Mesendoderm (in vitro differentiated cells): ENCODE results near the gene ESYT2.

Source experiments
- DNase-seq: peaks from one replicate; pipeline ENCODE4 v3.0.0; 2013
- H2AK5ac ChIP-seq: 2 replicates; pipeline ENCODE4 v1.6.1; 2013; ENCODE audit warnings: low read length, inconsistent platforms
- H2BK120ac ChIP-seq: 2 replicates; pipeline ENCODE4 v1.6.1; 2013; ENCODE audit warnings: low read depth, mild to moderate bottlenecking, low read length, moderate library complexity, mixed read lengths
- H2BK15ac ChIP-seq: replicated peaks from 2 replicates; pipeline ENCODE4 v1.6.1; 2013; ENCODE audit warnings: low read depth, mild to moderate bottlenecking, moderate library complexity
- H2BK5ac ChIP-seq: 2 replicates; pipeline ENCODE4 v1.6.1; 2013; ENCODE audit warnings: low read length, inconsistent platforms
- H3K18ac ChIP-seq: 2 replicates; pipeline ENCODE4 v1.6.1; 2013; ENCODE audit warnings: mild to moderate bottlenecking, low read length, mixed read lengths
- H3K23ac ChIP-seq: one replicate; pipeline ENCODE4 v1.6.1; 2013; ENCODE audit warnings: low read length
- H3K27ac ChIP-seq: 2 replicates; pipeline ENCODE4 v1.5.1; 2013; ENCODE audit warnings: low read depth, mild to moderate bottlenecking, inconsistent platforms, low read length, moderate library complexity
- H3K27me3 ChIP-seq: 2 replicates; pipeline ENCODE4 v1.6.1; 2013; ENCODE audit warnings: low read length, control low read depth, mild to moderate bottlenecking, inconsistent platforms; ENCODE audit not compliant: insufficient read depth, poor library complexity
- H3K36me3 ChIP-seq: 2 replicates; pipeline ENCODE4 v1.6.1; 2013; ENCODE audit warnings: low read length, inconsistent platforms; ENCODE audit not compliant: control insufficient read depth, insufficient read depth
- H3K4ac ChIP-seq: one replicate; pipeline ENCODE4 v1.6.1; 2013; ENCODE audit warnings: low read depth, mild to moderate bottlenecking, low read length, moderate library complexity
- H3K4me1 ChIP-seq: 2 replicates; pipeline ENCODE4 v1.6.1; 2013; ENCODE audit warnings: low read depth, low read length, inconsistent platforms; ENCODE audit not compliant: control insufficient read depth
- H3K4me2 ChIP-seq: 2 replicates; pipeline ENCODE4 v1.6.1; 2013; ENCODE audit warnings: low read length
- H3K4me3 ChIP-seq: 2 replicates; pipeline ENCODE4 v1.5.1; 2013; ENCODE audit warnings: mild to moderate bottlenecking, low read length
- H3K56ac ChIP-seq: one replicate; pipeline ENCODE4 v1.6.1; 2013; ENCODE audit warnings: low read length
- H3K79me1 ChIP-seq: 2 replicates; pipeline ENCODE4 v1.6.1; 2013; ENCODE audit warnings: low read length, inconsistent platforms
- H3K79me2 ChIP-seq: 2 replicates; pipeline ENCODE4 v1.6.1; 2013; ENCODE audit warnings: mild to moderate bottlenecking, low read length; ENCODE audit not compliant: control insufficient read depth, insufficient read depth
- H3K9ac ChIP-seq: 2 replicates; pipeline ENCODE4 v1.6.1; 2013; ENCODE audit warnings: low read length, inconsistent platforms
- H4K5ac ChIP-seq: one replicate; pipeline ENCODE4 v1.6.1; 2013; ENCODE audit warnings: low read length
- H4K8ac ChIP-seq: one replicate; pipeline ENCODE4 v1.6.1; 2013; ENCODE audit warnings: low read depth, mild to moderate bottlenecking, control low read depth, low read length, moderate library complexity
- WGBS: extraction: QIAGEN DNeasy Blood & Tissue Kit; methylation state at CpG from one replicate; pipeline ENCODE4 v1.1.7; 2013; ENCODE audit warnings: low lambda C conversion rate, missing lambda C conversion rate; ENCODE audit not compliant: insufficient coverage; ENCODE audit errors: extremely low coverage; 5-methylcytosine and 5-hydroxymethylcytosine counted together

ESYT2 gene

GRCh38 chr7:158849442-158849767 is 20.1 kb upstream of the ESYT2 start:
- DNase-seq, result no peak
- H3K27ac ChIP-seq, result no peak overlapping the region
- H3K27me3 ChIP-seq, result no peaks in the 10 kb centered on the region
- no peak overlapping the region for H4K5ac ChIP-seq
- H2BK15ac ChIP-seq, result no peak overlapping the region
- H2BK5ac ChIP-seq, result no peak overlapping the region
- H3K4me2 ChIP-seq, result no peak overlapping the region
- H3K79me1 ChIP-seq, result no peaks in the 10 kb centered on the region
- no peak overlapping the region for H3K56ac ChIP-seq
- H3K36me3 ChIP-seq, result no peaks in the 10 kb centered on the region
- no peak overlapping the region for H3K4me3 ChIP-seq
- no peak overlapping the region for H2AK5ac ChIP-seq
- H4K8ac ChIP-seq, result no peak overlapping the region
- no peaks in the 10 kb centered on the region for H3K79me2 ChIP-seq
- no peak overlapping the region for H3K23ac ChIP-seq
- no peak overlapping the region for H3K4ac ChIP-seq
- H3K4me1 ChIP-seq, result no peaks in the 10 kb centered on the region
- no peak overlapping the region for H3K9ac ChIP-seq
- H3K18ac ChIP-seq, result no peak overlapping the region
- H2BK120ac ChIP-seq, result no peak overlapping the region
- no CpG with 5 or more reads among the region's 5 CpGs for WGBS

GRCh38 chr7:158847451-158847866 is 18.1 kb upstream of the ESYT2 start:
- Histone ChIP-seq H3K4me3 (no peak overlapping the region), H4K5ac (no peak overlapping the region), H3K36me3 (no peaks in the 10 kb centered on the region), H3K18ac (no peak overlapping the region), H3K79me2 (no peaks in the 10 kb centered on the region), H3K27ac (no peak overlapping the region), H3K4me1 (no peaks in the 10 kb centered on the region), H3K79me1 (no peaks in the 10 kb centered on the region), H2AK5ac (no peak overlapping the region), H3K56ac (no peak overlapping the region), H4K8ac (no peak overlapping the region), H2BK5ac (no peak overlapping the region), H3K23ac (no peak overlapping the region), H3K9ac (no peak overlapping the region), H2BK15ac (no peak overlapping the region), H3K27me3 (no peaks in the 10 kb centered on the region), H3K4me2 (no peak overlapping the region), H3K4ac (no peak overlapping the region), H2BK120ac (no peak overlapping the region)
- no peak for DNase-seq
- WGBS, result no CpG with 5 or more reads among the region's 1 CpG

GRCh38 chr7:158846304-158846703 is 17.0 kb upstream of the ESYT2 start:
- no peak overlapping the region for H4K8ac ChIP-seq
- H3K9ac ChIP-seq, result no peak overlapping the region
- DNase-seq, result peak; percentile 23
- no peaks in the 10 kb centered on the region for H3K4me1 ChIP-seq
- H3K23ac ChIP-seq, result no peak overlapping the region
- H3K4ac ChIP-seq, result no peak overlapping the region
- no peak overlapping the region for H4K5ac ChIP-seq
- H3K27ac ChIP-seq, result no peak overlapping the region
- no peak overlapping the region for H2BK15ac ChIP-seq
- H3K79me2 ChIP-seq, result no peaks in the 10 kb centered on the region
- no peak overlapping the region for H2BK120ac ChIP-seq
- no peak overlapping the region for H2BK5ac ChIP-seq
- H3K36me3 ChIP-seq, result no peaks in the 10 kb centered on the region
- no peak overlapping the region for H3K4me2 ChIP-seq
- no peak overlapping the region for H3K56ac ChIP-seq
- no peak overlapping the region for H3K4me3 ChIP-seq
- H2AK5ac ChIP-seq, result no peak overlapping the region
- no peak overlapping the region for H3K18ac ChIP-seq
- no peaks in the 10 kb centered on the region for H3K79me1 ChIP-seq
- H3K27me3 ChIP-seq, result no peaks in the 10 kb centered on the region

- Histone ChIP-seq H3K4me2 (no peak overlapping the region), H3K36me3 (no peaks in the 10 kb centered on the region), H2BK15ac (no peak overlapping the region), H2BK120ac (no peak overlapping the region), H3K18ac (no peak overlapping the region), H3K4ac (no peak overlapping the region), H3K56ac (no peak overlapping the region), H3K23ac (no peak overlapping the region), H3K9ac (no peak overlapping the region), H4K5ac (no peak overlapping the region), H3K4me1 (no peaks in the 10 kb centered on the region), H3K27me3 (no peaks in the 10 kb centered on the region), H2AK5ac (no peak overlapping the region), H3K79me2 (no peaks in the 10 kb centered on the region), H3K79me1 (no peaks in the 10 kb centered on the region), H2BK5ac (no peak overlapping the region), H3K4me3 (no peak overlapping the region), H4K8ac (no peak overlapping the region), H3K27ac (no peak overlapping the region)
- WGBS, result no CpG with 5 or more reads among the region's 4 CpGs
- no peak for DNase-seq
These were observed 14.5 kb upstream of the ESYT2 start for GRCh38 chr7:158843771-158844170.

GRCh38 chr7:158842486-158842885 is 13.2 kb upstream of the ESYT2 start:
- Histone ChIP-seq H3K4me3 (no peak overlapping the region), H4K5ac (no peak overlapping the region), H3K36me3 (no peaks in the 10 kb centered on the region), H3K4ac (no peak overlapping the region), H3K4me1 (no peaks in the 10 kb centered on the region), H3K79me2 (no peaks in the 10 kb centered on the region), H2BK15ac (no peak overlapping the region), H3K4me2 (no peak overlapping the region), H3K27ac (no peak overlapping the region), H3K23ac (no peak overlapping the region), H3K9ac (no peak overlapping the region), H2BK5ac (no peak overlapping the region), H3K56ac (no peak overlapping the region), H4K8ac (no peak overlapping the region), H2AK5ac (no peak overlapping the region), H3K18ac (no peak overlapping the region), H3K27me3 (no peaks in the 10 kb centered on the region), H3K79me1 (no peaks in the 10 kb centered on the region), H2BK120ac (no peak overlapping the region)
- no peak for DNase-seq
- WGBS, result no CpG with 5 or more reads among the region's 4 CpGs

DNA sequence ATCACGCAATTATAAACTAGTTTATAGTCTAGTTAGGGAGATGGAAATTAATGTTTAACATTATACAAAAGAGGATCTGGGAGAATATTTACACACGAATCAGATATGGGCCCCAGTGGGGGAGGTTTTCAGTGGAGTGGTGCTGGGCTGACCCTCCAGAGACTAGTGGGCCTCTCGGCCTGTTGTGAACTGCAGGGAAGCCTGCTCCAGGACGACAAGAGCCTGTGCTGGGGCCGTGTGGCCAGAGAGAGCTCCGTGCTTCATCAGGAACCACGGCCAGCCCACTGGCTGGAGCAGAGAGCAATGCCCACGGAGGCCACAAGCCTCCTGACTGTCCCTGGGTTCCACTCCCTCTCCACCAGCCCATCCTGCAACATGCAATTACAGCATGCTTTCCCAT is 11.3 kb upstream of the ESYT2 start:
- Histone ChIP-seq H3K4me2 (no peak overlapping the region), H4K8ac (no peak overlapping the region), H4K5ac (no peak overlapping the region), H3K18ac (no peak overlapping the region), H2BK120ac (no peak overlapping the region), H3K56ac (no peak overlapping the region), H3K23ac (no peak overlapping the region), H2BK15ac (no peak overlapping the region), H3K4ac (no peak overlapping the region), H2BK5ac (no peak overlapping the region), H3K4me1 (no peaks in the 10 kb centered on the region), H3K27ac (no peak overlapping the region), H3K9ac (no peak overlapping the region), H3K79me2 (no peaks in the 10 kb centered on the region), H3K79me1 (no peaks in the 10 kb centered on the region), H3K36me3 (no peaks in the 10 kb centered on the region), H3K27me3 (no peaks in the 10 kb centered on the region), H3K4me3 (no peak overlapping the region), H2AK5ac (no peak overlapping the region)
- WGBS, result no CpG with 5 or more reads among the region's 8 CpGs
- DNase-seq, result no peak
